Measurements from ENCODE around the gene C16orf78.

The C16orf78 gene

DNA sequence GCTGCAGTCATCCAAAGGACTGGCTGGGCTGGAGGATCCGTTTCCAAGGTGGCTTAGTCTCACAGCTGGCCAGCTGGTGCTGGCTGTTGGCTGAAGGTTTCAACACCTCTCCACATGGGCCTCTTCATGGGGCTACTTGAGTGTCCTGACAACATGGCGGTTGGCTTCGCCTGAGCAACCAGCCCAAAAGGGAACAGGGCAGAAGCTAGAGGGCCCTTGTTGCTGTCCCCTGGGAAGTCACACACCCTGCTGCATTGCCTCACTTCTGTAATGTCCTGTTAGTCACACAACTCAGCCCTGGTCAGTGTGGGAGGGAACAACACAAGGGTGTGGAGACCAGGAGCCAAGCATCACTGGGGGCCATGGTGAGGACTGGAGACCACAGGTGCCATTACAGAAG lies 36.6 kb downstream of the C16orf78 start:
- in situ Hi-C loops (cut with MboI; ENCODE audit: low pct_unique_long_range_greater_than_20kb, low sequenced_read_pairs, unreplicated experiment): no loop called here
- no peak for DNase-seq (ENCODE audit: low spot score)
- TF ChIP-seq, protein P1, sequence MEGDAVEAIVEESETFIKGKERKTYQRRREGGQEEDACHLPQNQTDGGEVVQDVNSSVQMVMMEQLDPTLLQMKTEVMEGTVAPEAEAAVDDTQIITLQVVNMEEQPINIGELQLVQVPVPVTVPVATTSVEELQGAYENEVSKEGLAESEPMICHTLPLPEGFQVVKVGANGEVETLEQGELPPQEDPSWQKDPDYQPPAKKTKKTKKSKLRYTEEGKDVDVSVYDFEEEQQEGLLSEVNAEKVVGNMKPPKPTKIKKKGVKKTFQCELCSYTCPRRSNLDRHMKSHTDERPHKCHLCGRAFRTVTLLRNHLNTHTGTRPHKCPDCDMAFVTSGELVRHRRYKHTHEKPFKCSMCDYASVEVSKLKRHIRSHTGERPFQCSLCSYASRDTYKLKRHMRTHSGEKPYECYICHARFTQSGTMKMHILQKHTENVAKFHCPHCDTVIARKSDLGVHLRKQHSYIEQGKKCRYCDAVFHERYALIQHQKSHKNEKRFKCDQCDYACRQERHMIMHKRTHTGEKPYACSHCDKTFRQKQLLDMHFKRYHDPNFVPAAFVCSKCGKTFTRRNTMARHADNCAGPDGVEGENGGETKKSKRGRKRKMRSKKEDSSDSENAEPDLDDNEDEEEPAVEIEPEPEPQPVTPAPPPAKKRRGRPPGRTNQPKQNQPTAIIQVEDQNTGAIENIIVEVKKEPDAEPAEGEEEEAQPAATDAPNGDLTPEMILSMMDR (IDR thresholded peaks at IDR 0.05; ENCODE audit: extremely low read depth, insufficient read depth, missing control alignments): no peak

- in situ Hi-C loops (cut with MboI; ENCODE audit: low pct_unique_long_range_greater_than_20kb, low sequenced_read_pairs, unreplicated experiment): no loop called here
- DNase-seq (ENCODE audit: low spot score): no peak
- TF ChIP-seq, protein P1 (IDR thresholded peaks at IDR 0.05; ENCODE audit: extremely low read depth, insufficient read depth, missing control alignments): no peak
These were observed 37.7 kb downstream of the C16orf78 start for GRCh38 chr16:49411121-49411970.

- TF ChIP-seq, protein P1 (IDR thresholded peaks at IDR 0.05; ENCODE audit: extremely low read depth, insufficient read depth, missing control alignments): no peak
- no peak for DNase-seq (ENCODE audit: low spot score)
- in situ Hi-C loops (cut with MboI; ENCODE audit: low pct_unique_long_range_greater_than_20kb, low sequenced_read_pairs, unreplicated experiment): no loop called here
These were observed 41.1 kb downstream of the C16orf78 start for GRCh38 chr16:49414671-49415070.

- no peak for DNase-seq (ENCODE audit: low spot score)
- TF ChIP-seq, protein P1 (IDR thresholded peaks at IDR 0.05; ENCODE audit: extremely low read depth, insufficient read depth, missing control alignments): no peak
- in situ Hi-C loops (cut with MboI; ENCODE audit: low pct_unique_long_range_greater_than_20kb, low sequenced_read_pairs, unreplicated experiment): no loop called here
These were observed 41.5 kb downstream of the C16orf78 start for GRCh38 chr16:49415083-49415482.

DNA sequence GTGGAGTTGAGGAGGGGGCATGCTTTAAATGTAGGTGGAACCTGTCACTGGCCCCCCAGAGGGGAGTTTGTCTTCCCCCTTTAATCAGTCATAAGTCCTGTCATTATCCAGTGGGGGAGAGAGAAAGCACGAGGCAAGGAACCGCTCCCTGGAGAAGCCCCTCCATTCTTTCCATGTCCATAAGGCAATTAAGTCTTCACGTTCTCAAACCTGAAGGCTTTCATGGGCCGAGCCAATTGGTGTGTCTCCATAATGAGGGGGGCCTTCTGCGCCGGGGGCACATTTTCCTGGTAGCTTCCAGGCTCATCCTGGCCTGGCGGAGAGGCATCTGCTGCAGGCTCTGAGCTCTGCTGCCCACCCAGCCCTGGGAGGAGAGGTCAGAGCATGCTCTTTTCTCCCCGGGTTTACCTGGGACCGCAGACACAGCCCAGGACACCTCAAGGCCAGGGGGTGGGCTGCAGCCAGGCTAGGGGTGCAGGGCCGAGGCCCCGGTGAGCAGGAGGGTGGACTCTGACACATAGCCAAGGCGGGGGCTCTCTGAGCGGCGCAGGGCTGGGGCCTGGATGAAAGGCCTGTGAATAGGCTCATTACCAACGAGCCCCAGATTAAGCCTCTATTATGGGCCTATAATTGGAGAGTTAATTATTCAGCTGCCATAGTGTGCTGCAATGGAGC lies 42.5 kb downstream of the C16orf78 start:
- DNase-seq (ENCODE audit: low spot score): no peak
- TF ChIP-seq, protein P1 (IDR thresholded peaks at IDR 0.05; ENCODE audit: extremely low read depth, insufficient read depth, missing control alignments): no peak
- in situ Hi-C loops (cut with MboI; ENCODE audit: low pct_unique_long_range_greater_than_20kb, low sequenced_read_pairs, unreplicated experiment): no loop called here

DNA sequence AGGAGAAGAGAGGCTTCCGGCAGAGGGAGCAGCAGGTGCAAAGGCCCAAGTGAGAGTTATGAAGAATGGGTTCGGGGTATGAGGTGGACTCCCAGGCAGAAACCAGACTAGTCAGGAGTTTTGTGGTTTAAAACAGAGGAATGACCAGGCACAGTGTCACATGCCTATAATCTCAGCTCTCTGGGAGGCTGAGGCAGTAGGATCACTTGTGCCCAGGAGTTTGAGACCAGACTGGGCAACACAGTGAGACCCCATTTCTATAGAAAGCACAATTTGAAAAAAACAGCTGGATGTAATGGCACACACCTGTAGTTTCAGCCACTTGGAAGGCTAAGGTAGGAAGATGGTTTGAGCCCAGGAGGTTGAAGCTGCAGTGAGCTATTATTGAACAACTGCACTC lies 43.8 kb downstream of the C16orf78 start:
- in situ Hi-C loops (cut with MboI; ENCODE audit: low pct_unique_long_range_greater_than_20kb, low sequenced_read_pairs, unreplicated experiment): no loop called here
- TF ChIP-seq, protein P1 (IDR thresholded peaks at IDR 0.05; ENCODE audit: extremely low read depth, insufficient read depth, missing control alignments): no peak
- DNase-seq (ENCODE audit: low spot score): no peak
